Tibial nerve (tissue), 4 donors: Measurements from ENCODE around the gene WTAP. TPM values are rescaled to one million over a fixed set of nuclear protein-coding genes. Genes with fewer than 3 reads are reported as not detected.

ENCODE experiments used
- DNase-seq, 2 donors: peaks; one replicate each; pipeline ENCODE4 v3.0.0-alpha.2; 2019; ENCODE audit warnings: low spot score in 2 of 2
- H3K27ac ChIP-seq, 4 donors: fragments of 200-600 bp; sonication (generic) in 3 of 4; one replicate each; pipeline ENCODE4 v1.5.1; 2017 to 2019; ENCODE audit warnings: mild to moderate bottlenecking in 1 of 4
- H3K27me3 ChIP-seq, 2 donors: fragments of 200-600 bp; sonication (generic) in 1 of 2; one replicate each; pipeline versions ENCODE4 v1.5.1 to v1.6.0; 2017 to 2019
- H3K36me3 ChIP-seq, 3 donors: fragments of 200-600 bp; sonication (generic); one replicate each; pipeline ENCODE4 v1.5.1; 2018 to 2019
- H3K4me1 ChIP-seq, 4 donors: fragments of 200-600 bp; sonication (generic) in 3 of 4; one replicate each; pipeline ENCODE4 v1.5.1; 2017 to 2019
- H3K4me3 ChIP-seq, 4 donors: fragments of 200-600 bp; sonication (generic) in 3 of 4; one replicate each; pipeline ENCODE4 v1.5.1; 2017 to 2019; ENCODE audit warnings: mild to moderate bottlenecking in 1 of 4, moderate library complexity in 1 of 4
- H3K9me3 ChIP-seq, 4 donors: fragments of 200-600 bp; sonication (generic) in 3 of 4; one replicate each; pipeline ENCODE4 v1.5.1; 2017 to 2019
- CTCF ChIP-seq, 5 experiments: fragments of 200-600 bp in 3 of 5; fragments of 450-650 bp in 2 of 5; sonication (generic) in 3 of 5; IDR thresholded peaks; one replicate each; pipeline ENCODE4 v1.5.1; 2016 to 2019; ENCODE audit warnings: antibody characterized with exemption in 5 of 5, mild to moderate bottlenecking in 3 of 5, moderate library complexity in 2 of 5
- EP300 ChIP-seq, 2 donors: sonication (generic); formaldehyde crosslinking; IDR thresholded peaks; one replicate each; pipeline ENCODE4 v1.6.1; 2017; ENCODE audit warnings: antibody characterized with exemption in 2 of 2, mild to moderate bottlenecking in 1 of 2
- POLR2A ChIP-seq, 2 donors: fragments of 450-650 bp; IDR thresholded peaks; one replicate each; pipeline ENCODE4 v1.6.1; 2017; ENCODE audit warnings: antibody characterized with exemption in 2 of 2, mild to moderate bottlenecking in 2 of 2, moderate library complexity in 2 of 2
- WGBS, 2 donors: methylation state at CpG; one replicate each; pipeline ENCODE4 v1.1.5; 2018; 5-methylcytosine and 5-hydroxymethylcytosine counted together
- total RNA-seq, 4 donors: library from RNA; depleted of rRNA; stranded (reverse); fragments of >200 nt; gene quantifications; one replicate each; pipeline ENCODE4 v1.1.0, GENCODE V29; 2016

The WTAP gene
- total RNA-seq, 4 donors from 2014 or later = 69.3 to 81.4 (median 78.0) TPM

- TF ChIP-seq POLR2A (IDR thresholded peaks at IDR 0.05) (no peak), CTCF (IDR thresholded peaks at IDR 0.05) (no peak), EP300 (IDR thresholded peaks at IDR 0.05) (no peak)
- peak overlapping the region in 3 of 4 donors; percentile 95 to 100 (median 98) for H3K27ac ChIP-seq
- no peaks in the 10 kb centered on the region for H3K9me3 ChIP-seq
- peaks cover 3 to 65% (median 45%) of the 10 kb centered on the region in 4 donors for H3K4me1 ChIP-seq
- H3K27me3 ChIP-seq = no peaks in the 10 kb centered on the region
- H3K36me3 ChIP-seq = peaks cover 0 to 55% (median 0%) of the 10 kb centered on the region in 3 donors
- no peak for DNase-seq
- 36 to 45% methylated on average over 15 of the region's 15 CpGs for WGBS, 2 donors
- H3K4me3 ChIP-seq = peak overlapping the region; percentile 86 to 98 (median 92)
Observed at GRCh38 chr6:159788276-159788675, 61.0 kb downstream of the WTAP start.

GRCh38 chr6:159788753-159789376, 61.6 kb downstream of the WTAP start:
- 0% methylated on average over 31 to 59 of the region's 60 CpGs for WGBS, 2 donors
- peak overlapping the region; percentile 95 to 100 (median 96) for H3K27ac ChIP-seq
- peak in 1 of 2 donors; percentile 18 for DNase-seq
- TF ChIP-seq CTCF (IDR thresholded peaks at IDR 0.05) = no peak
- no peak for TF ChIP-seq EP300 (IDR thresholded peaks at IDR 0.05)
- no peak for TF ChIP-seq POLR2A (IDR thresholded peaks at IDR 0.05)
- H3K36me3 ChIP-seq = peaks cover 0 to 55% (median 0%) of the 10 kb centered on the region in 3 donors
- peak overlapping the region; percentile 86 to 98 (median 92) for H3K4me3 ChIP-seq
- peaks cover 3 to 65% (median 45%) of the 10 kb centered on the region in 4 donors for H3K4me1 ChIP-seq
- no peaks in the 10 kb centered on the region for H3K9me3 ChIP-seq
- H3K27me3 ChIP-seq = no peaks in the 10 kb centered on the region

GRCh38 chr6:159789377-159790148, 62.3 kb downstream of the WTAP start, which contains the start of gene TCP1:
Gene TCP1 (minus strand): TSS chr6:159789602. CDS start chr6:159789468, 134 bp downstream.
- Histone ChIP-seq H3K9me3 (no peaks in the 10 kb centered on the region), H3K4me1 (peaks cover 3 to 68% (median 45%) of the 10 kb centered on the region in 4 donors), H3K27ac (peak within 1 kb of the TSS; percentile 95 to 100 (median 98)), H3K27me3 (no peaks in the 10 kb centered on the region), H3K36me3 (peaks cover 0 to 55% (median 0%) of the 10 kb centered on the region in 3 donors), H3K4me3 (peak within 1 kb of the TSS; percentile 86 to 98 (median 92))
- whole genome bisulfite sequencing, 2 donors = 0 to 1% methylated on average over 44 to 64 of the region's 64 CpGs
- TF ChIP-seq POLR2A (IDR thresholded peaks at IDR 0.05) = peak; percentile 99
- peak; percentile 98 to 99 for TF ChIP-seq EP300 (IDR thresholded peaks at IDR 0.05)
- no peak for TF ChIP-seq CTCF (IDR thresholded peaks at IDR 0.05)
- DNase-seq = peak; percentile 99

- Histone ChIP-seq H3K27me3 (no peaks in the 10 kb centered on the region), H3K36me3 (peaks cover 0 to 47% (median 0%) of the 10 kb centered on the region in 3 donors), H3K4me3 (peak within 1 kb of the TSS; percentile 86 to 98 (median 92)), H3K27ac (peak within 1 kb of the TSS; percentile 95 to 100 (median 98)), H3K4me1 (peaks cover 3 to 62% (median 45%) of the 10 kb centered on the region in 4 donors), H3K9me3 (no peaks in the 10 kb centered on the region)
- 0% methylated on average over 37 to 56 of the region's 56 CpGs for WGBS, 2 donors
- TF ChIP-seq POLR2A (IDR thresholded peaks at IDR 0.05) (peak; percentile 60 to 62), CTCF (IDR thresholded peaks at IDR 0.05) (peak in 2 of 5 experiments; percentile 7 to 19), EP300 (IDR thresholded peaks at IDR 0.05) (peak in 1 of 2 donors; percentile 91)
- DNase-seq = peak; percentile 84 to 86
Observed at GRCh38 chr6:159790149-159790955, 63.0 kb downstream of the WTAP start, which contains the start of gene MRPL18. Gene MRPL18 (plus strand): TSS chr6:159790467. CDS start chr6:159790588, 121 bp downstream.
